Measurements from ENCODE around the gene HMX1. TPM values are rescaled to one million over a fixed set of nuclear protein-coding genes. Genes with fewer than 3 reads are reported as not detected.

Gene HMX1
- total and polyA plus RNA-seq, 2 experiments from 2014 or later, result 0.69 TPM; not detected in 1

DNA sequence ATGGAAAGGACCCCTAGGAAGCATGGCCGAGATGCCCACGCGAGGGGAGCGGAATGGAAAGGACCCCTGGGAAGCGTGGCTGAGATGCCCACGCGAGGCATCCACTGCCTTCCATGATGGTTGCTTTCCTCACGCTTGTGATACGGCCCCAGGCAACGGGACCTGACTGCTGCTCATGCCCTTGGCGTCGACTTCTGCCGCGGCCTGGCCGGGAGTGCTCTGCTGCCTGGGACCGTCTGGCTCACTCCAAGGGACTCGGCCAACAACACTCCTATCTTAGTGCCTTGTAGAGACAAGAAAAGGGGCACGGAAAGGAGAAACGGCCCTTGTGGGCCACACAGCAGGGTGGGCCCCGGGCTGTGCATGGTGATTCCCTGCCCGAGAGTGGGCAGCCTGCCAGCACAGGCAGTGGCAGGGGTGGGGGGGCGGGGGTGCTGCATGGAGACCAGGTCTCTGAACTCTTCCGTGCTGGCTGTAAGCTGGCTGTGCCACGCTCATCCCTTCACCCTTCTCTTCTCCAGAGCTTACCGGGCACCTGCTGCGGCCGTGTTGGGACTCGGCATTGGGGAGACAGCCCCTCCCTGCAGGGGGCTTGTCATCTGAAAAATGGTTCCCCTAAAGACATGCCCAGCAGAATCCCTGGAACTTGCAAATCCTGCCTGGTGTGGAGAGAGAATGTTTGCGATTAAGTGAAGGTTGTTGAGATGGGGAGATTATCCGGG is 38.6 kb upstream of the HMX1 start (continued):
- TF ChIP-seq ZNF331 (CRISPR knock-in tag; IDR thresholded peaks at IDR 0.05; ENCODE audit: low read depth) (no peak), EZH2phosphoT487 (IDR thresholded peaks at IDR 0.05; ENCODE audit: unreplicated experiment) (no peak), ZNF114 (CRISPR knock-in tag; IDR thresholded peaks at IDR 0.05) (no peak), ETS1 (IDR thresholded peaks at IDR 0.05) (no peak)
- TF ChIP-seq, protein P1, sequence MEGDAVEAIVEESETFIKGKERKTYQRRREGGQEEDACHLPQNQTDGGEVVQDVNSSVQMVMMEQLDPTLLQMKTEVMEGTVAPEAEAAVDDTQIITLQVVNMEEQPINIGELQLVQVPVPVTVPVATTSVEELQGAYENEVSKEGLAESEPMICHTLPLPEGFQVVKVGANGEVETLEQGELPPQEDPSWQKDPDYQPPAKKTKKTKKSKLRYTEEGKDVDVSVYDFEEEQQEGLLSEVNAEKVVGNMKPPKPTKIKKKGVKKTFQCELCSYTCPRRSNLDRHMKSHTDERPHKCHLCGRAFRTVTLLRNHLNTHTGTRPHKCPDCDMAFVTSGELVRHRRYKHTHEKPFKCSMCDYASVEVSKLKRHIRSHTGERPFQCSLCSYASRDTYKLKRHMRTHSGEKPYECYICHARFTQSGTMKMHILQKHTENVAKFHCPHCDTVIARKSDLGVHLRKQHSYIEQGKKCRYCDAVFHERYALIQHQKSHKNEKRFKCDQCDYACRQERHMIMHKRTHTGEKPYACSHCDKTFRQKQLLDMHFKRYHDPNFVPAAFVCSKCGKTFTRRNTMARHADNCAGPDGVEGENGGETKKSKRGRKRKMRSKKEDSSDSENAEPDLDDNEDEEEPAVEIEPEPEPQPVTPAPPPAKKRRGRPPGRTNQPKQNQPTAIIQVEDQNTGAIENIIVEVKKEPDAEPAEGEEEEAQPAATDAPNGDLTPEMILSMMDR (conservative IDR thresholded peaks at IDR 0.05; ENCODE audit: low read depth in 2 of 2), result no peak
- TF ChIP-seq, protein P2, sequence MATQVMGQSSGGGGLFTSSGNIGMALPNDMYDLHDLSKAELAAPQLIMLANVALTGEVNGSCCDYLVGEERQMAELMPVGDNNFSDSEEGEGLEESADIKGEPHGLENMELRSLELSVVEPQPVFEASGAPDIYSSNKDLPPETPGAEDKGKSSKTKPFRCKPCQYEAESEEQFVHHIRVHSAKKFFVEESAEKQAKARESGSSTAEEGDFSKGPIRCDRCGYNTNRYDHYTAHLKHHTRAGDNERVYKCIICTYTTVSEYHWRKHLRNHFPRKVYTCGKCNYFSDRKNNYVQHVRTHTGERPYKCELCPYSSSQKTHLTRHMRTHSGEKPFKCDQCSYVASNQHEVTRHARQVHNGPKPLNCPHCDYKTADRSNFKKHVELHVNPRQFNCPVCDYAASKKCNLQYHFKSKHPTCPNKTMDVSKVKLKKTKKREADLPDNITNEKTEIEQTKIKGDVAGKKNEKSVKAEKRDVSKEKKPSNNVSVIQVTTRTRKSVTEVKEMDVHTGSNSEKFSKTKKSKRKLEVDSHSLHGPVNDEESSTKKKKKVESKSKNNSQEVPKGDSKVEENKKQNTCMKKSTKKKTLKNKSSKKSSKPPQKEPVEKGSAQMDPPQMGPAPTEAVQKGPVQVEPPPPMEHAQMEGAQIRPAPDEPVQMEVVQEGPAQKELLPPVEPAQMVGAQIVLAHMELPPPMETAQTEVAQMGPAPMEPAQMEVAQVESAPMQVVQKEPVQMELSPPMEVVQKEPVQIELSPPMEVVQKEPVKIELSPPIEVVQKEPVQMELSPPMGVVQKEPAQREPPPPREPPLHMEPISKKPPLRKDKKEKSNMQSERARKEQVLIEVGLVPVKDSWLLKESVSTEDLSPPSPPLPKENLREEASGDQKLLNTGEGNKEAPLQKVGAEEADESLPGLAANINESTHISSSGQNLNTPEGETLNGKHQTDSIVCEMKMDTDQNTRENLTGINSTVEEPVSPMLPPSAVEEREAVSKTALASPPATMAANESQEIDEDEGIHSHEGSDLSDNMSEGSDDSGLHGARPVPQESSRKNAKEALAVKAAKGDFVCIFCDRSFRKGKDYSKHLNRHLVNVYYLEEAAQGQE (IDR thresholded peaks at IDR 0.05; ENCODE audit: unreplicated experiment), result no peak

GRCh38 chr4:8909548-8909947 is 37.9 kb upstream of the HMX1 start:
- no peaks in the 10 kb centered on the region for H3K4me1 ChIP-seq (ENCODE audit: insufficient read depth)
- ATAC-seq, result no peak
- no peaks in the 10 kb centered on the region; the same call in 2 of the 3 replicates for H3K4me1 Mint-ChIP-seq
- no peaks in the 10 kb centered on the region for H3K36me3 Mint-ChIP-seq (ENCODE audit: low read depth)
- no peaks in the 10 kb centered on the region for H3K9me3 Mint-ChIP-seq
- H3K9me2 ChIP-seq (ENCODE audit: insufficient read depth), result no peaks in the 10 kb centered on the region
- H3K4me2 ChIP-seq, result no peak overlapping the region
- H3K27ac Mint-ChIP-seq, result no peak overlapping the region
- no peak overlapping the region for H2AFZ ChIP-seq
- no peaks in the 10 kb centered on the region for H4K20me1 ChIP-seq (replicated peaks; ENCODE audit: insufficient read depth)
- no peaks in the 10 kb centered on the region for H3K79me2 ChIP-seq (replicated peaks; ENCODE audit: insufficient read depth)
- H3K36me3 ChIP-seq (ENCODE audit: insufficient read depth), result no peaks in the 10 kb centered on the region
- H3K4me3 ChIP-seq, result no peak overlapping the region
- no peak for DNase-seq (ENCODE audit: low spot score)
- H3K4me3 Mint-ChIP-seq, result no peak overlapping the region
- no peaks in the 10 kb centered on the region for H3F3A ChIP-seq (replicated peaks; ENCODE audit: low read depth)
- H3K27me3 ChIP-seq (ENCODE audit: insufficient read depth), result no peaks in the 10 kb centered on the region
- H3K27me3 Mint-ChIP-seq (ENCODE audit: insufficient read depth, low read depth, poor library complexity), result peaks cover 15% of the 10 kb centered on the region
- no peak overlapping the region for H3K27ac ChIP-seq (ENCODE audit: low read depth)
- TF ChIP-seq, protein P3, sequence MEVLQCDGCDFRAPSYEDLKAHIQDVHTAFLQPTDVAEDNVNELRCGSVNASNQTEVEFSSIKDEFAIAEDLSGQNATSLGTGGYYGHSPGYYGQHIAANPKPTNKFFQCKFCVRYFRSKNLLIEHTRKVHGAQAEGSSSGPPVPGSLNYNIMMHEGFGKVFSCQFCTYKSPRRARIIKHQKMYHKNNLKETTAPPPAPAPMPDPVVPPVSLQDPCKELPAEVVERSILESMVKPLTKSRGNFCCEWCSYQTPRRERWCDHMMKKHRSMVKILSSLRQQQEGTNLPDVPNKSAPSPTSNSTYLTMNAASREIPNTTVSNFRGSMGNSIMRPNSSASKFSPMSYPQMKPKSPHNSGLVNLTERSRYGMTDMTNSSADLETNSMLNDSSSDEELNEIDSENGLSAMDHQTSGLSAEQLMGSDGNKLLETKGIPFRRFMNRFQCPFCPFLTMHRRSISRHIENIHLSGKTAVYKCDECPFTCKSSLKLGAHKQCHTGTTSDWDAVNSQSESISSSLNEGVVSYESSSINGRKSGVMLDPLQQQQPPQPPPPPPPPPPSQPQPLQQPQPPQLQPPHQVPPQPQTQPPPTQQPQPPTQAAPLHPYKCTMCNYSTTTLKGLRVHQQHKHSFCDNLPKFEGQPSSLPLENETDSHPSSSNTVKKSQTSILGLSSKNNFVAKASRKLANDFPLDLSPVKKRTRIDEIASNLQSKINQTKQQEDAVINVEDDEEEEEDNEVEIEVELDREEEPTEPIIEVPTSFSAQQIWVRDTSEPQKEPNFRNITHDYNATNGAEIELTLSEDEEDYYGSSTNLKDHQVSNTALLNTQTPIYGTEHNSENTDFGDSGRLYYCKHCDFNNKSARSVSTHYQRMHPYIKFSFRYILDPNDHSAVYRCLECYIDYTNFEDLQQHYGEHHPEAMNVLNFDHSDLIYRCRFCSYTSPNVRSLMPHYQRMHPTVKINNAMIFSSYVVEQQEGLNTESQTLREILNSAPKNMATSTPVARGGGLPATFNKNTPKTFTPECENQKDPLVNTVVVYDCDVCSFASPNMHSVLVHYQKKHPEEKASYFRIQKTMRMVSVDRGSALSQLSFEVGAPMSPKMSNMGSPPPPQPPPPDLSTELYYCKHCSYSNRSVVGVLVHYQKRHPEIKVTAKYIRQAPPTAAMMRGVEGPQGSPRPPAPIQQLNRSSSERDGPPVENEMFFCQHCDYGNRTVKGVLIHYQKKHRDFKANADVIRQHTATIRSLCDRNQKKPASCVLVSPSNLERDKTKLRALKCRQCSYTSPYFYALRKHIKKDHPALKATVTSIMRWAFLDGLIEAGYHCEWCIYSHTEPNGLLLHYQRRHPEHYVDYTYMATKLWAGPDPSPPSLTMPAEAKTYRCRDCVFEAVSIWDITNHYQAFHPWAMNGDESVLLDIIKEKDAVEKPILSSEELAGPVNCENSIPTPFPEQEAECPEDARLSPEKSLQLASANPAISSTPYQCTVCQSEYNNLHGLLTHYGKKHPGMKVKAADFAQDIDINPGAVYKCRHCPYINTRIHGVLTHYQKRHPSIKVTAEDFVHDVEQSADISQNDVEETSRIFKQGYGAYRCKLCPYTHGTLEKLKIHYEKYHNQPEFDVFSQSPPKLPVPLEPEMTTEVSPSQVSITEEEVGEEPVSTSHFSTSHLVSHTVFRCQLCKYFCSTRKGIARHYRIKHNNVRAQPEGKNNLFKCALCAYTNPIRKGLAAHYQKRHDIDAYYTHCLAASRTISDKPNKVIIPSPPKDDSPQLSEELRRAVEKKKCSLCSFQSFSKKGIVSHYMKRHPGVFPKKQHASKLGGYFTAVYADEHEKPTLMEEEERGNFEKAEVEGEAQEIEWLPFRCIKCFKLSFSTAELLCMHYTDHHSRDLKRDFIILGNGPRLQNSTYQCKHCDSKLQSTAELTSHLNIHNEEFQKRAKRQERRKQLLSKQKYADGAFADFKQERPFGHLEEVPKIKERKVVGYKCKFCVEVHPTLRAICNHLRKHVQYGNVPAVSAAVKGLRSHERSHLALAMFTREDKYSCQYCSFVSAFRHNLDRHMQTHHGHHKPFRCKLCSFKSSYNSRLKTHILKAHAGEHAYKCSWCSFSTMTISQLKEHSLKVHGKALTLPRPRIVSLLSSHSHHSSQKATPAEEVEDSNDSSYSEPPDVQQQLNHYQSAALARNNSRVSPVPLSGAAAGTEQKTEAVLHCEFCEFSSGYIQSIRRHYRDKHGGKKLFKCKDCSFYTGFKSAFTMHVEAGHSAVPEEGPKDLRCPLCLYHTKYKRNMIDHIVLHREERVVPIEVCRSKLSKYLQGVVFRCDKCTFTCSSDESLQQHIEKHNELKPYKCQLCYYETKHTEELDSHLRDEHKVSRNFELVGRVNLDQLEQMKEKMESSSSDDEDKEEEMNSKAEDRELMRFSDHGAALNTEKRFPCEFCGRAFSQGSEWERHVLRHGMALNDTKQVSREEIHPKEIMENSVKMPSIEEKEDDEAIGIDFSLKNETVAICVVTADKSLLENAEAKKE (CRISPR knock-in tag; IDR thresholded peaks at IDR 0.05), result no peak
- no peak for TF ChIP-seq ZNF114 (CRISPR knock-in tag; IDR thresholded peaks at IDR 0.05)
- TF ChIP-seq CREB1 (CRISPR knock-in tag; IDR thresholded peaks at IDR 0.05; ENCODE audit: low read depth), result no peak
- TF ChIP-seq JUNB (IDR thresholded peaks at IDR 0.05; ENCODE audit: unreplicated experiment), result no peak
- no peak for TF ChIP-seq EZH2 (IDR thresholded peaks at IDR 0.05; ENCODE audit: low read depth, unreplicated experiment)
- no peak for TF ChIP-seq STAT1 (IDR thresholded peaks at IDR 0.05; ENCODE audit: unreplicated experiment)
- TF ChIP-seq ZNF331 (CRISPR knock-in tag; IDR thresholded peaks at IDR 0.05; ENCODE audit: low read depth), result no peak
